Activated T-helper 1 cell treated with Interleukin-2 at 50 U/mL for 16 hours (primary cell): ENCODE data around the gene CRYBG3.
"Not testable (repeated sequence)": the region's sequence is repeated elsewhere in the genome, so short reads cannot be mapped to it uniquely, and the experiment has no call there.

Experiments
- DNase-seq: peaks from one replicate; pipeline ENCODE4 v3.0.0-alpha.2; 2020; ENCODE audit warnings: low read depth

Gene CRYBG3

DNA sequence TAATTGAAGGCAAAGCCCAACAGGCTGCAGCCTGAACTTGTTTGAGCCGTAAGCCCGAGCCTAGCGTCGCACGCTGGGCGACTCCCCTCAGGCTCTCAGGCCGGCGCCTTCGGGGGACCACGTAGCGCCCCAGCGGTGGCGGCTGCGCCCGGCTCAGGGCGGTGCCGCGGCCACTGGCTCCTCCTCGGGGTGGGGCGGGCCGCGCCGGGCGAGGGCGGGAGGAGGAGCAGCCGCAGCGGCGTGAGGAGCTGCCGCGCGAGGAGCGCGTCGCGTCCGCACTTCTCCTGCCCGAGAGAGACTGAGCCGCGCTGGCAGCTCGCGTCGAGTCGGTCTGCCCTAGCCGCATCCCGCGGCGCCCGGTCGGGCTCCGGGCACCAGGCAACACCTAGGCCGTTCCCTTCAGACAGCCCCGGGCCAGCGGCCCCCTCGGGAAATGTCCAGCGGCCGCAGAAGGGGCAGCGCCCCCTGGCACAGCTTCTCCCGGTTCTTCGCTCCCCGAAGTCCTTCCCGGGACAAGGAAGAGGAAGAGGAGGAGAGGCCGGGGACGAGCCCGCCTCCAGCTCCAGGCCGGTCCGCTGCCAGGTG lies at the start of gene CRYBG3:
CRYBG3 (plus strand) TSS at position 238 of the 585 bp plus-strand sequence; CDS start at position 434, 196 bp downstream.
- peak; percentile 81 for DNase-seq

DNA sequence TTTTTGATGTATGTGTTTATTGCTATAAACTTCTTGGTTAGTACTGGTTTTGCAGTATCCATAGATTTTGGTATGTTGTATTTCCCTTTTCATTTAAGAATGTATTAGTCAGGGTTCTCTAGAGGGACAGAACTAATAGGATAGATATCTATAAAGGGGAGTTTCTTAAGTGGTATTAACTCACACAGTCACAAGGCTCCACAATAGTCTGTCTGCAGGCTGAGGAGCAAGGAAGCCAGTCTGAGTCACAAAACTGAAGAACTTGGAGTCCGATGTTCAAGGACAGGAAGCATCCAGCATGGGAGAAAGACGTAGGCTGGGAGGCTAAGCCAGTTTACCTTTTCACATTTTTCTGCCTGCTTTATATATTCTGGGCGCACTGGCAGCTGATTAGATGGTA lies 48.9 kb upstream of the CRYBG3 start:
- DNase-seq: no peak

DNA sequence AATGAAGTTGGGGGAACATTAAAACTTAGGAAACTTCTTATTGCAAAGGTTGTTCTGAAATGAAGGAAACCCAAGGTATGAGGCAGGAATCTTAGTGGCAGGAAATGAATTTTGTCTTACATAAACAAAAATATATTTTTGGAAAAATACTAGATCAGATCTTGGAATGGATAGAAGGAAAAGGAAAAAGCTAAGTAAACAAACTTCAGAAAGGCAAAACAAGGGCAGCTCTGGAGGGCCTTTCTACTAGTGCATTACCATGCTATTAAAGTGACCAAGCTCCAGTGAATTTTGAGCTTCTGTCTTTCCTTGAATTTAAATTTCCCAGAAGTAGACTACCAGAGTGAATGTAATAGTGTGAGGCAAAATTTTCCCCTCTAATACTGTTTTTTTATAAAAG lies 43.7 kb upstream of the CRYBG3 start:
- no peak for DNase-seq

DNA sequence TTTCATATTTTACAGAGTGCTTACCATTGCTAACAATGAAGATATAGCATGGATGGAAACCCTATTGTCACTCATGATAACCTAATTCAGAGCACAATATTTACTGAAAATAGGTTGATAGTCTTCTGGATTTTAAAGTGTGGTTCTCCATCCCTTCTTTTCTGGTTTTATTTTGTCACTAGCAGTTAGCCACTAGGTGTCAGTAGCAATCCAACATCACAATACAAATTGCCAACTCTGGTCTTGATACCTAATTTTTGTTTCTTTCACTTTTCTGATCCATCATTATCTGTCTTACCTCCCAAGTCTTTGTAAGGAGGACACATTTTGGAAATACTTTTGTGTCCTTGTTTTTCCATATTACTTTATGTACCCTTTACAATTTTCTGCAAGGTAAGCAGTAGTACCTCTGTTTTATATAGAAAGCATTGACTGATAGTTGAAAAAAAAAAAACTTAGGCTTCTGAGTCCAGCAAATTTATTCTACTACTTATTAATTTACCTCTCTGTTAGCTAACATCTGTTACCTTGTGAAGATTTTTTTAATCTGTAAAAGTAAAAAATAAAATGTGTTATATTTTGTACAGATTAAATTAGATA lies 28.3 kb upstream of the CRYBG3 start:
- no peak for DNase-seq

DNA sequence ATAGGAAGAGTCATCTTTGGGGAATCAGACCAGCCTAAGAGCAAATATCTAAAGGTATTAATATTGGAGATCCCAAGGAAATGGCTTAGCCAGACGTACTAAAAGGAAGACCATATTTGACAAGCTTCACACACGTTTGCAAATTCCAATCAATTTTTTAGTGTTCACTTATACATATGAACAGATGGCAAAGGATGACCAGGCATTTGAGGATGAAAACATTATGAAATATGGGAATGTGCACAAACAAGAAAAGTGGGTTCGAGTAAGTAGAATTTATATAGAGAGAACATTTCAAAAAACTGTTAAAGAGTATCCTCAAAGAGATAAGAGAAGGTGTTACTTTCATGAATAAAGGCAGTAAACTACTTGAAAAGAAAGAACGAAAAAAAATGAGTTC lies 25.9 kb upstream of the CRYBG3 start:
- no peak for DNase-seq

DNA sequence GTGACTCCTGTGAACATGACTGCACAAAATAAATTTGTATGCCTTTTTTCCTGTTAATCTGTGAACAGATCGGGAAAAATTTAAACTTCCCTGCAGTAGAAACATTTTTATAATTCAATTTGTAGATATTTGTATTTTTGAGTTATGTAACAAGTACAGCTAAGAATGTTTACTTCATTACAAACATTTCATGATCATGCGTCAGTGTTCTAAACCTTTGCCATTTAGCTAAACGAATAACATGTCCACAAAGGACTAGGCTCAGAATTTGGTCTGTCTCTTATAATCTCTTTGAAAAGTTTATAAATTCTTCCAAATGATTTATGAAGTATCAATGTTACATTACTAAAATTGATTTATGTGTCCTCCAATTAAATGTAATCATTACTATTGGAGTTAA lies 17.3 kb upstream of the CRYBG3 start:
- DNase-seq: no peak

DNA sequence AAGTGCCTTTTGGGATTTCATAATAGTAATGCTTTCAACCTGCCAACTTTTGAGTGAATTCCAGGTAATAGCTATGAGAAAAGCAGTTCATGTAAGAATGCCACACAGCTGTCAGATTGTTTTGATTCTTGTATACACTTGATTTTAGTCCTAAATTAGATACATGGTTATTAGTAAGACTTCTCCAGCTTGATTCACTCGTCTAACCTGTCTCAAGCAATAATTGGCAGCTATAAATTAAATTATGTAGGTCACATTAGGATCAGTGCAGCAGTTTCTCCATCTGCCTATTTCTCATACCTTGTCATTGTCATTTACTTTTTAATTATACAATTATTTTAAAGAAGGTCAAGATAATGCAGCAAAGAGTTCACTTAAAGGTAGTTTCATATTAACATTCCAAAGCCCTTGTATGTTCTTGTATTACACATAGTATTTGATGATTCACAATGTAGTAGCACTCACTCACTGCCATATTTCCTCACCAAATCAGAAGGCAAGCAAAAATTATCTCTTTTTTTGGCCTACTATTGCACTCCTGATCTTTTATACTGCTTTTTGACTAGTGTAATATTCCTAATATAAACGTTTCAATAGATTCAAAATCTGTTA lies 10.9 kb upstream of the CRYBG3 start:
- no peak for DNase-seq

DNA sequence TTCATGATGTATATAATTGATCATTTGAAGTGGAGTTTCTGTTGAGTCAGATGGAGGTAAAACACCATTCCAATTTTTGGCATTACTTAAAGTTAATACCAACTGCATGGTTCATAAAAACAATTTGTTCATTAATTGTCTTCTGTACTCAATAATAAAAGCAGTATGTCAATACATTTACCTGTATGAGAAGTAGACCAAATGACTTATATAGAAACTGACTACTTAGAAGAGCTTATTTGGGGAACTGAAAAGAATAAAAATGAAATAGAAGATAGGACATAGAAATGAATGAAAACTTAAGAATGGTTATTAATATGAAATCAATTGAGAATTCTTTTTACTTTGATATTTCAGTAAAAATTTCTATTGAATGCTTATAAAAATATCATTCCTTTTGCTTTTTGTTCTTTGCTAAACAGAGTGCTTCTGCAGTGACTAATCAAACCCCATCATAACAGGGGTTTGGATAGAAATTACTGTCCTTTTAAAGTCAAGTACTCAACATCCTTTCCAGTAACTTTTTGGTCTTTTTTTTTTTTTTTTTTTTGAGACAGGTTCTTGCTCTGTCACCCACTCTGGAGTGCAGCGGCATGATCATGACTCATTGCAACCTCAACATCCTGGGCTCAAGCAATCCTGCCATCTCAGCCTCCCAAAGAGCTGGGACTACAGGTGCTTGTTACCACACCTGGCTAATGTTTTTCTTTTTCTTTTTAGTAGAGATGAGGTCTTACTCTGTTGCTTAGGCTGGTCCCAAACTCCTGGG lies 6.5 kb upstream of the CRYBG3 start:
- DNase-seq: peak; percentile 16

DNA sequence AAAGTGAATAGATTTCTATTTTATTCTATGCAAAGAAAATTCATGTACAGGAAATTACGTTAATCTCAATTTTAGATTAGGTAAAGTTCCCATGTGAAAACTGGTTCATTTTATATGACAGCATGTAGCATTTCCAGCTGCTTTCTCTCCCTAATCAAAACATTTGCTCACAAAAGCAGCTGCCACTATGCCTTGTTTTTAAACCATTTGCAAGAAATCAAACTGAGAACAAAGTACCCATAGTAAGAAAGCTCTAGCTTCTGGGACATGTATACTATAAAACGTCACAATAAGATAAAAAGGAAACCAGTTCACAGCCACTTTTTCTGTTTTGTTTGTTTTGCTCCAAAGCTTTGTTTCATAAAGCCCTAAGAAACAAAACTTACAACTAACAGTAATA lies 5.0 kb upstream of the CRYBG3 start:
- DNase-seq: no peak

DNA sequence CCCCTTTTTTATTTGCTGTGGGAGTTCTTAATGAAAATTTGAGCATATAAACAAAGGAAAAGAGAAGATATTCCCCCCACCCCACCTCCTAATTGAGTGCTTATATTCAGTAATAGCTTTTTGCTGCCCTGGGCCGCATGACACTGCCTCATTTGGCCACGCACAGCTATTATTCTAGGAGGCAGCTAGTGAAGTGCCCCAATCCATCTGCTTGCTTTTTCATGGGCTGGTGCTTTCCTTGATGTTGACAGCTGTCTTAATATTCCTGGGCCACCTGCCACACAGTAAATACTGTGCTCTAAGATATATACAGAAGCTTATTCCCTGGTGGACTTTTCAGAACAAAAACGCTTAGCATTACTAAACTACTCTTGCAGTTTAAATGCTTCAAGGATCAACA lies 3.8 kb upstream of the CRYBG3 start:
- DNase-seq: no peak

DNA sequence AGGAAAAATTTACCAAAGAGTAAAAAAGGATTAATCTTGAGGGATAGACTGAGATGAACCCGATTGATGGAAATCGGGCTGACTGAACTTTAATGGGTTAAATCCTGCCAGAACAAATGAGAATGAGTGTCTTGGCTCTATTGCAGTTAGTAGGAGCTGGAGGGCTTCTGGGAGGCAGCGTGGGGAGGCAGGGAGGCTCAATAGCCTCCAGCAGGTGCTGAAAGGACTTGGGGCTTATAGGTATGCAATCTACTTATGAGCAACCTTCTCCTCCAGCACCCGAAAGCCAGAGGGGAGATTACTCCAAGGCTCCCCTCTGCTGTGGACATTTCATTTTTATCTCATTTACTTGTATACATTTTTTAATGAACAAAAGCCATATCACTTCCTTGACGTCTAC lies 1.0 kb upstream of the CRYBG3 start:
- DNase-seq: no peak

DNA sequence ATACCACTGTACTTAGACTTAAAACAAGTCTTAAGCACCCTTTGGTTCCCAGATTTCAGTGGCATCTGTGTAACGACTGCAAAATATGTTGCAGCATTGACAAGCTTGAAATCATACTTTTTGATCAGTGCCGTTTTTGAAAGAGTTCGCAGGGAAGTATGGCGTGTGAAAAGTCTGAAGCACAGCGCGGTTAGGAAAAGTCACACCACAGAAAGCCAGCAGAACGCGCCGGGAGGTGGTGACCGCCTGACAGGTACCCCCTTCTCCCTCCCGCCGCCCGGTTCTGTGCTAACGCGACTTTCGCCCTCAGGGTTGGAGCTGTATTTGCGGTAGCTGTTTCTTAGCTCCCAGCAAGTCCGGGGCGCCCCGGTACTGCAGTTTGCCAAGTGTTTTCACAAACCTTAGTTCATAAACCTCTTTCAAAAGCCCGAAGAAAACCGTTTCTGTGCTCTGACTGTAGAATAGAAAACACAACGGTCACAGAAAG lies 481 bp upstream of the CRYBG3 start:
- DNase-seq: peak; percentile 40

DNA sequence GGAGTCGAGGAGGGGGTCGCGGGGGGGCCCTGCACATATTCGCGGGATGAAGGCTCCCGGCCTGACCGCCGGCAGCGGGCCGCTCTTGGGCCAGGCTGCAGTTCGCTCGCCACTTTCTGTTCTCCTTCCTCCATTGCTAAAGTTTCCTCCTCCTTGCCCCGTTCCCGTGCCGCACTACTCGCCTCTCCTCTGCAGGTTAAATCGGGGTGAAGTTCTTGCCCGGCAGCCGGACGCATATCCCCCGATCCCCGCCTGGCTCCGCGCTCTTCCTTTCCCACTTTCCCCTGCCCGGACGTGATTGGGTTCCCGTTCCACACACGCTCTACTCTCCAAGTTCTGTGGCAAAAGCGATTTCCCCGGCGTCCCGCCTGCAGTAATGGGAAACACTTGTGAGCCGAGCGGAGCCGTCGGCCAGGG lies 556 bp downstream of the CRYBG3 start:
- peak; percentile 1 for DNase-seq

DNA sequence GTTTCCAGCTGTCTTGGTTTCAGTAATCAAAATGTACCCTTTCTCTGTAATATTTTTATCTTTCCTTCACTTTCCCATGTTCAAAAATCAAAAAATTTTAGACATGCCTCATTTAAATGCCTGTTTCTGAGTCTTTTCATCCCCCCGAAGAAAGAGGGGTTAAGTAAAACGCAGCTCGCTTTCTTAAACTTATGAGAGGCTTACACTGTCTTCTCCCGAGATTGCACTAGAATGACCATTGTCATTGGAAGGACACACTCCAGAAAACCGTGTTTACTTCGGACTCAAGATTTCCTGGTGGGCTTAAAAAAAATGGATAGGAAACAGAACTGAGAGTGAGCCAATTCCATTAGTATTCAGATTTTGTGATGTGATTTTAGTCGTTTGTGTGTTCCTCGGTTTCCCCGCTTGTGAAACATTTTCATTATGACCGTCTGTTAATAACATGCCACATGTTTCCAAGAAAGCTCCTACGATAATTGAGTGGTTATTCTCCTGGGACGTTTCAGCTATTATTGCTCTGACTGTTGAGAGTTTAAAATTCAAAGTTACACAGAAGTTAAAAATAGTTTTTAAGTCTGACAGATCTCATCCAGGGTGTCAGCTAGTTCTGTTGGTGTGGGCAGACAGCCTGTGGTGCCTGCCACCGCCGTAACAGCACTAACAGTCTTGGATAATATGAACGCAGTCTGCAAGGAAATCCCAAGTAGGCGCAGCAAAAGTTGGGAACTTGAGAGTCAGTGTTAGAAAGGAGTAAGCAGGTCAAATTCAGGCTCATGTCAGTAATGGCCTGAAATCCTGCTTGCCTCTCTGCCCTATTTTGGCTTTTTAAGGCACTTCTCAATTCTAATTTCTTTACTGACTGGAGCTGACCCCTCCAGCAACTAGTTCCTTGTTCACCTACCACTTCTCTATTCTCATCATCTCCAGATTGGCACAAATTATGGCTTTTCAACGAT lies 1.5 kb downstream of the CRYBG3 start:
- no peak for DNase-seq

DNA sequence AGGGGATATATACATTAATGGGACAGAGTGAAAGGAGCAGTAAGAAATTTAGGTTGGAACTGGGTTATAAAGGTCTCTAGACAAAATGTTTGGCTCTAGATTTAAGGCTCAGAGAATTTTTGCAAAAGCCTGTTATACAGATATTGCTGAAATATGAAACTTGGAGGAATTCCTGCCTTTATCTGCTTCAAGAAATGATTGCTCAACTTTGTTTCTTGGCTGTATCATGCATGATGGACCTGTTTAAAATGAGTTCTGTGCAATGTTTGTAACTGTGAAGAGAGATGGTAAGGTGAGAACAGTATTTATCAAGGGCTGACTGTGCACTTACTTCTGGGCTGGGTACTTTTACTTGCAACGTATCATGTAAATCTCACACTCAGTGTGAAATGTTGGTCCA lies 3.3 kb downstream of the CRYBG3 start:
- no peak for DNase-seq

DNA sequence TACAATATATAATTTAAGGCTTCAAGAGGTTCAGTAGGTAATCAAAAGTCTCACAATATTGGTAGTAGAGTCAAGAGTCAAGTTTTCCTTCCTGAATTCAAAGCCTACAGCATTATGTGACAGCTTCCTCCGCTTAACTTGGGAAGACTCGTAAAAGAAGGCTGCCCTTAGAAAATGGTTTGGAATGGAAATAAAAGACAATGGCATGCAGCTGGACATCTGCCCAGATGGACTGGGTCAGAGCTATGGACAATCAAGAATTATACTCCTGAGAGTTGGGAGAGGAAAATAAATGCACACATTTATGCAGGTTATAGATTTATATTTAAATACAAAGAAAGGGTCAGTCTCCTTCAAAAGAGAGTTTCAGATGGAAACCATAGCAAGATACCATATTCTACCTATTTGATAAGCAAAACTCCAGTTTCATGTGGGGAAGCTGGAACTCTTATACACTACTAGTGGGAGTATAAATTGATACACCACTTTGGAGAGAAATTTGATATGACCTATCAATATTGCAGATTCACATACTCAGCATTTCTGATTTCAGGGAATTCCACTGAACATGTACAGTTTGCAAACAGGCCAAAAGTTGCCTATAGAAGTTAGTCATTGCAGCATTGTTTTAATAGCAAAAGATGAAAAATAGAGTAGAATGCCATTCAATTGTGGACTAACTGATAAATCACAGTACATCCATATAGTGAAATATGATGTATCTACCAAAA lies 6.1 kb downstream of the CRYBG3 start:
- no peak for DNase-seq

DNA sequence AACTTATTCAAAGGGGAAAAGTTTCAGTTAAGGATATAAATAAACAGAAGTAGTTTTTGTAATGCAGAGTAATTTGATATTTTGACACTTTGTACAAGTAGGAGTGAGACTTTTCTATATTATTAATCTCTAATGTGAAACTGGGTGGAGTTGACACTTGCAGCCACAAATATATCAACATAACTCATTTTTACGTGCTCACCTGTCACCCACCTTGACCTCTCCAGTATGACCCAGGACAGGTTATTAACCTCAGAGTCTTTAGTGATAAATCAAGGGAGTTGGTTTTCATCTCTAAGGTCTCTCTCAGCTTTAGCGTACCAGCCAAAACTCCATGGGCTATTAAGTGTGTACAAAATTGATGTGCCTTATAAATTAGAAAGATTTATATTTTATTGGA lies 7.4 kb downstream of the CRYBG3 start:
- no peak for DNase-seq

DNA sequence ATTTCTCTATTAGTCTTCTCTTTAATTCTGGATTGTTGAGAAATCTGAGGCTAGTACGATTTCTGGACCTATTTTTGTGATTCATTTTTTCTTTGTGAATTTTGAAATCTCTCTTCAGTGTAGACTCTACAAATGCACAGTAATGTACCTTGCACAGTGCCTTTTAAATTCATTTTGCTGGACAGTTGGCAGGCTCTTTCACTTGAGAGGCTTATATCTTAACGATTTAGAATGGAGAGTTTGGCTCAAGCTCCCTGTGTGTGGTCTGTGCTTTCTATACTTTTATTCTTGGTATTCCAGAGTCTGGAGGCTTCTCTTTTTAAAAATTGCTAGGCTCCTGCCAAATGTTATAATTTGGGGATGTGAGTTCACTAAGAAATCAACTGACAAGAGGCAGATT lies 8.8 kb downstream of the CRYBG3 start:
- DNase-seq: no peak

DNA sequence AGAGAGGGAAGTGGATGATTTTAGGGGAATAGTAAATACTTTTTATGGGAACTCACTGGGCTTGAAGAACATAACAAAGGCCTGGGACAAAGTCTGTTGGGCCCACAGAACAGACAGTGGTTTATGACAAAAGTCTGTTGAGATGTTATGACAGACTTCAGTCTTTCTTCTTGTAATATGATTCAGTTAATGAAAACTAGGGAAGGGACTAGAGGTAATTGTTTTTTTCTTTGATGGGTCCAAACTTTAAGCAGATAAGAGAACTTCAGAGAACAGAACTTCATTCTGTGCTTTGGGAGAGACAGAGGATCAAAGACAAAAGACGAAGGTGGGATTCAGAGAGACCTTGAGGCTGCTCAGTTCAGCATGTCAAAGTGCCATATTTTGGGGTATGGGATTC lies 9.3 kb downstream of the CRYBG3 start:
- no peak for DNase-seq

DNA sequence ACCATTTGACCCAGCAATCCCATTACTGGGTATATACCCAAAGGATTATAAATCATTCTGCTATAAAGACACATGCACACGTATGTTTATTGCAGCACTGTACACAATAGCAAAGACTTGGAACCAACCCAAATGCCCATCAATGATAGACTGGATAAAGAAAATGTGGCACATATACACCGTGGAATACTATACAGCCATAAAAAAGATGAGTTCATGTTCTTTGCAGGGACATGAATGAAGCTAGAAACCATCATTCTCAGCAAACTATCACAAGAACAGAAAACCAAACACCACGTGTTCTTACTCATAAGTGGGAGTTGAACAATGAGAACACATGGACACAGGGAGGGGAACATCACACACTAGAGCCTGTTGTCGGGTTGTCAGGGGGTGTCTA lies 11.4 kb downstream of the CRYBG3 start:
- DNase-seq: not testable (repeated sequence)

DNA sequence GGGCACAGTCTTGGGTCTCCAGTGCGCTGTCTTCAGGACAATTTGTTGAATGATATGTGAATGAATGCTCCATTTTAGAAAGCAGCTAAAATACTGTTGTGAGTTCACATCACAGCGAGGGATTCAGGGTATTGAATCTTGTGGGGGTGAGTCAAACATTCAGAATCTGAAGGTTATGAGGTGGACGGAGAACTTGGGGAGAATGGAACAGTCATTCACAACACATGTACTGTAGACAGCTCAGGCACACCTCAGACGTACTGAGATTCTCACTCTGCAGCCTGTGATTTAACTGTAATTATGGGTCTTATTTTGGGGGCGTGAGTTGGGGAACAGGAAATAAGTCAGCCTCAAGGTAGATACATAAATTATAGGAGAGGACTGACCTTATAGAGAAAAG lies 13.9 kb downstream of the CRYBG3 start:
- no peak for DNase-seq
